22Rv1 (cell line): ENCODE results near the gene NLN.
A peak's percentile ranks its signal among the peaks of the same experiment; 100 is the strongest.

Experiments used
- H3K27ac ChIP-seq: fragments of 450-650 bp; 2 replicates; pipeline ENCODE4 v1.5.1; 2017
- ZFX ChIP-seq: fragments of 450-650 bp; IDR thresholded peaks from 2 replicates; pipeline ENCODE4 v1.6.1; 2017; ENCODE audit warnings: antibody characterized with exemption, borderline replicate concordance
- TF ChIP-seq, protein P1 (sequence below): fragments of 450-650 bp; IDR thresholded peaks from 2 replicates; pipeline ENCODE4 v1.5.1; 2017; ENCODE audit warnings: mild to moderate bottlenecking

The NLN gene

DNA sequence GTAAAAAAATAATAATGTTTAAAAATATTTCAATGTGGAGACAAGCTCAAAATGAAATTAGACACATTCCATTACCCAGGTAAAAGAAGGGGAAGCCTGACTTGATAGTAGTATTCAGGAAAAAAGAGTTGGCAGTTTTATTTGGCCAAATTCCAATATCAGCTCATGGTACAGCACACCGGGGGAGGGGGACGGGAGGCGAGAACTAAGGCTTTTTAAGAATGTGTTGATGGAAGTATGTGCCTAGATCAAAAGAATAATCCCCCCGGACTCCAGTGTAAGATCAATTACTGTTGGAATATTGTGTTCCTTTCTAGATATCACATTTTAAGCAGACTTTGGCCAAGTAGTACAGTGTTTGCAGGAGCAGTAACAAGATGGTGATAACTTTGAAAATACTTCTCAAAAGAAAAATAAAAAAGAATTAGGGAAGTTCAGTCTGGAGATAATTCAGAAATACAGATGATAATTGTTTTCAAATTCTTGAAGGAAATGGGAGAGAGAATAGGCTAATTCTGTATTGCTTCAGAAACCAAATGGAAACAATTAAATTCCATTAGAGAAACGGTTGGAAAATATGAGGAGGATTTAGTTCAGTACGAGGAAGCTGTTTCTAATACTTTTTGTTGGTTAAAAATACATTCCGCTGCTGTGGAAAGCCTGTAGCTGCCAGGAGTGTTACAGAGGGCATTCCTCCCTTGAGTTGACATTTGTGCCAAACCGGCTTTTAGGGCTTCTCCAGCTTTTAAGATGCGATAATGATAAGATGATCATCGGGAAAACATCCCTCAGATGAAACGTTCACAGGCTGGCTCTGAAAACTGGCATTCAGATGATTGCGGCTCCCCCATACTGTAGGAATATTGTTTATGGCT, 106.3 kb downstream of the NLN start:
- no peak overlapping the region for H3K27ac ChIP-seq
- TF ChIP-seq ZFX, result no peak
- TF ChIP-seq, protein P1, sequence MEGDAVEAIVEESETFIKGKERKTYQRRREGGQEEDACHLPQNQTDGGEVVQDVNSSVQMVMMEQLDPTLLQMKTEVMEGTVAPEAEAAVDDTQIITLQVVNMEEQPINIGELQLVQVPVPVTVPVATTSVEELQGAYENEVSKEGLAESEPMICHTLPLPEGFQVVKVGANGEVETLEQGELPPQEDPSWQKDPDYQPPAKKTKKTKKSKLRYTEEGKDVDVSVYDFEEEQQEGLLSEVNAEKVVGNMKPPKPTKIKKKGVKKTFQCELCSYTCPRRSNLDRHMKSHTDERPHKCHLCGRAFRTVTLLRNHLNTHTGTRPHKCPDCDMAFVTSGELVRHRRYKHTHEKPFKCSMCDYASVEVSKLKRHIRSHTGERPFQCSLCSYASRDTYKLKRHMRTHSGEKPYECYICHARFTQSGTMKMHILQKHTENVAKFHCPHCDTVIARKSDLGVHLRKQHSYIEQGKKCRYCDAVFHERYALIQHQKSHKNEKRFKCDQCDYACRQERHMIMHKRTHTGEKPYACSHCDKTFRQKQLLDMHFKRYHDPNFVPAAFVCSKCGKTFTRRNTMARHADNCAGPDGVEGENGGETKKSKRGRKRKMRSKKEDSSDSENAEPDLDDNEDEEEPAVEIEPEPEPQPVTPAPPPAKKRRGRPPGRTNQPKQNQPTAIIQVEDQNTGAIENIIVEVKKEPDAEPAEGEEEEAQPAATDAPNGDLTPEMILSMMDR, result no peak

DNA sequence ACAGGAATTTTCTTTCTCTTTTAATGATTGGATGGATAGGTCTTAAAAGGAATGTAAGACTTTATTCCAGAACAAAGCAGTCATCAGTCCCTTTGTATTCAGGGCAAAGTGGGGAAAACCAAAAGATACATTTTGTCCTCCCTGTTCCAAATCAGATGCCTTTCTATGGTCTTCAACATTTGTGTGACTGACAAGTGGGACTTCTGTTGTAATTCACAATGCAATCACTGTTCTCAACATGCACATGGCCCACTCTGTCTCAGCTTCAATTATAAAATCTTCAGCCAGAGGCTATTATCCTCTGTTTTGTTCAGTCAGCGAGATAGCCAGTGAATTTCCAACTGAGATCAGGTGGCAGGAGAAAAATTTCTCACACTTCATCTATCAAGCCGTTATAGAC, 108.9 kb downstream of the NLN start:
- H3K27ac ChIP-seq, result no peak overlapping the region
- TF ChIP-seq, protein P1, result no peak
- TF ChIP-seq ZFX, result no peak

DNA sequence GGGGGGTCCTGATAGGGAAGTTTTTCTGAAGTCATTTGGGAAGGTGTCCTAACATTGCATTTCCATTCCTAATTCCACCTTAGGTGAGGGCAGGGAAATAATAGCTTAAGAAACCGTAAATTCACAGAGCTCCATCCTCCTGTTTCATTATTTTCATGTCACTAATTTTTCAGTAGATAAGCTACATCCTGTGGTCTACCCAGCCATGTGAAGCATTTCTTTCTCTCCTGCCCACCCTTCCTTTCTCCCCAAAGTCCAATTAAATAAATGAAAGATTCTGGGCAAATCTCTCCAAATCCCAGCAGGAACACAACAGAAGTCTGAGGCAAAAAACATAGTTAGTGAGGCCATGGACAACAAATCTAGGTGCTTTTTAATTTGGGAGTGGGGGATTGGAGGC, 109.3 kb downstream of the NLN start:
- no peak overlapping the region for H3K27ac ChIP-seq
- TF ChIP-seq ZFX, result no peak
- TF ChIP-seq, protein P1, result no peak

DNA sequence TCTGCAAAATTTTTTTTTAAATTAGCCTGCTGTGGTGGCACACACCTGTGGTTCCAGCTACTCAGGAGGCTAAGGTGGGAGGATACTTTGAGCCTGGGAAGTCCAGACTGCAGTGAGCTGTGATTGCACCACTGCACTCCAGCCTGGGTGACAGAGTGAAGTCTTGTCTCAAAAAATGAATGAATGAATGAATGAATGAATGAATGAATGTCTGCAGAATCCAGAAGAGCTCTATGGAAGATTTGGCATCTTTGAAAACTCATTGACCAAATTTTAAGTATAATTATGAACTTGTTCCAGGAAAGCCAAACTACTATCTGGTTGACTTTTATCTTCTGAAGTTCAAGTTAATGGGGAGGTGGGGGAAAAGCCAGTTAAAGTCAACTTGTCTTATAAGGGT, 110.1 kb downstream of the NLN start:
- TF ChIP-seq ZFX, result no peak
- TF ChIP-seq, protein P1, result no peak
- no peak overlapping the region for H3K27ac ChIP-seq

DNA sequence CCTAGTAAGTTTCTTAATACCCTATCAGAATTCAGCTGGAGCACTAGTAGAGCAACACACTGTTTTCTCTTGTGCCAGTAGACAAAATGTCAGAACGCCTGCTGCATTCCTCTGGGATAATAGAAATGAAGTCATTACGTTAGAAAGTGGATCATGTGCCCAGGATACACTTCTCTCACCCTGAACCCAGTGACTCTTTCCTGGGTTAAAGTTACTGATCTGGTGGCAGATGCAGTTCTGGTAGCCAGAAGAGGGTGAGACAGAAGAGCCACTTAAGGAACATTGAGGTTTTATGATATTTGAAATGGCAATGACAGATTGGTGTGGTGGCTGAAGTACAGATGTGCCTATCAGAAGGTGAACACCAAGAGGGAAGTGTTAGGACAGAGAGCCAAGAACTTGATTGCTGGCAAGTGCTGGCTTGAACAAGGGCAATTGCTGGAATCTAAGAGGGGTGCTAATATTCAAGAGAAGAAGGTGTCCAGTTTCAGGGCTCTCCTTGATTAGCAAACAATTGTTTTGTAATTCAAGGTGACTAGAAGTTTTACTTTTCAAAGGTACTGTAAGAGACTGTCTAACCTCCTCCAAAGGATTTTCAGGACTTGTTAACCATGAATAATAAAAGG, 110.7 kb downstream of the NLN start:
- TF ChIP-seq, protein P1, result no peak
- no peak for TF ChIP-seq ZFX

DNA sequence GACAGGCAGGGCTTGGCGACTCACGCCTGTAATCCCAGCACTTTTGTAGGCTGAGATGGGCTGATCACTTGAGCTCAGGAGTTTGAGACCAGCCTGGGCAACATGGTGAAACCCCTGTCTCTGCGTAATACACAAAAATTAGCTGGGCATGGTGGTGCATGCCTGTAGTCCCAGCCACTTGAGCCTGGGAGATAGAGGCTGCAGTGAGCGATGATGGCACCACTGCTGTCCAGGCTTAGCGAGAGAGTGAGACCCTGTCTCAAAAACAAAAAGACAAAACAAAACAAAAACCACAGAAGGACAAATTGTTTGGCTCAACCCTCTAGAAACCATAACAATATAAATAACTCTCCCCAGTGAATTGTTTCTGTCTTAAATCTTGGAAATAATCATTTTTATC, 111.8 kb downstream of the NLN start:
- H3K27ac ChIP-seq, result 0 out of 2 replicates have a peak overlapping the region, but pooled peaks have one; percentile 17
- no peak for TF ChIP-seq ZFX
- TF ChIP-seq, protein P1, result no peak

More for the DNA sequence above, 110.7 kb downstream of the NLN start:
- no peak overlapping the region for H3K27ac ChIP-seq

DNA sequence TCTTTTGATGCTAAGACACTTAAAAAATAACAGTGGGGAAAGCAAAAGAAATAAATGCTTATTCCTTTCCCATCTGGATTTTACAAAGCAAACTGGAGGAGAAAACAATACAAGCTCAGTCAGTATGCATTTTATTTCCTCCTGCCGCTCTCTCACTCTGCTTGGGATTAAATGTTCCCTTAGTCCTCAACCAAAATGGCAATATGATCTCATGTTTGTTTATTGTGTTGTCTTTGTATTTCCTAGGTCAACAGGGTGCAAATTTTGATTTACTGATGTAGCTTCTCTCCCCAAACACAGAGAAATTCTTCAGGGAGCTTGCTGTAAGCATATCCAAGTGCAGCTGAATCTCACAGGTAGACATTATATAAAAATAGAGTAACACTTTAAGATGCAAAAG, 112.3 kb downstream of the NLN start:
- 0 out of 2 replicates have a peak overlapping the region, but pooled peaks have one; percentile 17 for H3K27ac ChIP-seq
- TF ChIP-seq, protein P1, result no peak
- no peak for TF ChIP-seq ZFX
